HS-5 (cell line): ENCODE measurements around the gene SEPTIN2.
"Not testable (repeated sequence)": the region's sequence is repeated elsewhere in the genome, so short reads cannot be mapped to it uniquely, and the experiment has no call there.

Source experiments
- DNase-seq: peaks from one replicate; pipeline ENCODE4 v3.0.0-alpha.2; 2012; ENCODE audit warnings: low read depth

Gene SEPTIN2

DNA sequence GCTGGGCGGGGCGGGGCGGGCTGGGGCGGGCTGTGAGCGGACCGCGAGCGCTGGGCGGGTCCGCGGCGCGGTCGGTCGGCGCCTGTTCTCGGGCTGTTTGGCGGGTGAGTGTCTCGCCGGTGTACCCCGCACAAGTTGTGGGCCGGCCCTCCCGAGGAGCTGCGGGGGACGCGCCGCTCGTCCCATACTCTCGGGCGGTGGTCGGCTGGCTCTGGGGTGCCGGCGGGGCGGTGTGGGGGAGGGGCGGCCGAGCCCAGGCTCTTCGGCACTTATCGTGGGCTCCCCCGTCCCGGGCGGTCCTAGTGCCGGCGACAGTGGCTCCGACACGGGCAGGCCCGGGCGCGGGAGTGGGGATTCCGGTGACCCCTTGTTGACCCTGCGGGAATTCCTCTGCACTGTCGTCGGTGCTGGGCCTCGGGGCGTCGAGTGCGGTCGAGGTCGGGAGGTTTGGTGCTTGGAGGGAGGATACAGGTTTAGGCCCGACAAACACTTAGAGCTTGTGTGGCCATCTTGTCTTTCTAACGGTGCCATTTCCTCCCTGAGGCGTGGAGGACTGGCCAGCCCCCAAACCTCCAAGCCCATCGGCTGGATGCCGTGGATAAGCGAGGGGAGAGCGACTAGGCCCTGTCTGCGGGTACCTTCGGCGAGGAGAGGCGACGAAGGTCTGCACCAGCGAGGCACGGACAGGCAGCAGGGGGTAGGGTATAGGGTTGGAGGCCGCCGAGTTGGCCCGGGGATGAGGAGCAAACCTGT lies at the start of gene SEPTIN2:
SEPTIN2 (plus strand) TSS at position 47 of the 753 bp plus-strand sequence. CDS start 8,308 bp downstream, outside the sequence.
- DNase-seq, result peak; percentile 42

GRCh38 chr2:241267249-241268067 lies 48.3 kb upstream of the SEPTIN2 start:
- no peak for DNase-seq

DNA sequence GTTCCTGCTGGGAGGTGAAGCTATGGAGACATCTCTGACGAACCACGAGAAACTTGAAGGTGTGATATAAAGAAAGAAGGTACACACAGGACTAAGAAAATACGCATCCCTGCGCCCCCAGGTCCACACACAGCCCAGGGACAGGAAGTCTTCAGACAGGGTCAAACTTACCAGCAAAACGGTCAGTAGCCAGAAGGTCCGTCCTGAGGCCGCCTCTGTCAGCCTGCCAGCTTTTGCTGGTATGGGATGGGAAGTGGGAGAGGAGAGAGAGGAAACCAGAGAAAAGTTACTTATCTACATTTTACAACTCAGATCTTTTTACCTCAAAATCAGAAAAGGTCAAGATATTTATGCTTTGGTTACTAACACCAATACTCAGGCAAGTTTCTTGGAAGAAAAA lies 47.4 kb upstream of the SEPTIN2 start:
- DNase-seq, result no peak

- peak; percentile 30 for DNase-seq
Observed at GRCh38 chr2:241268716-241269445, 46.8 kb upstream of the SEPTIN2 start.

DNA sequence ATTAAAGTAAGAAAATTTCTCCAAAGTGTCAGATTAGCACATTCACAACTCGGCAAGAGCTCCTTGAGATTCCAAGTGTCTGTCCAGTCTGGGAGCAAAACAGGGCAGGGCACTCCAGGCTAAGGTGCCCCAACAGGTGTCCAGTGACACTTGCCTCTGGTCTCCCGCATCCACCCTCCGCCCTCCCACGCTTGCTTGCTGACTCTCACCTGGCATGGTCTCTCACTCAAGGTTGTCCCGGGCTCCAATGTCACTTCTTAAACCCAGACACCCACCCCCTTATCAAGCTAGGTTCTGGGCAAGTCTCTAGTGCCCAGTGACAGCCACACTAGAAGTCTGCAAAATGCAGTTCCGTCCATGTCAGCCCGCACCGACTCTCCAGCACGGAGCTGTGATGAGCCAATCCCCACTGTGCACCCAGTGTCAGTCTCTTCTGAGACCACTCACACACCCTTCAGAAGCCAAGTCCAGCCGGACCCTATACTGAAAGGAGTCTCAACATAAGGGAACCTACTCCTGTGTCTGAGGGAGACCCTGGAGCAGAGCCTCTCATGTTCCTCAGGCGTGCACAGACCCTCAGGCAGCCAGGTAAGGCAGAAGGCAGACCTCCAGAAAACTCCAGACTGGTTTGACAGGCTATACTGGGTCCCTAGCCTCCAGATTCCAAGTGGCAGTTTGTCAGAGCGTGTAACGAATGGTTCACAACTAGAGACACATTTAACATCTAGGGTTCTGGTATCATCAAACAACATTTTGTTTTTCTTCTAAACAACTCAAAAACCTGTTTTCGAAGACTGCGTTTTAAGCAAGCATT lies 45.8 kb upstream of the SEPTIN2 start:
- no peak for DNase-seq

DNA sequence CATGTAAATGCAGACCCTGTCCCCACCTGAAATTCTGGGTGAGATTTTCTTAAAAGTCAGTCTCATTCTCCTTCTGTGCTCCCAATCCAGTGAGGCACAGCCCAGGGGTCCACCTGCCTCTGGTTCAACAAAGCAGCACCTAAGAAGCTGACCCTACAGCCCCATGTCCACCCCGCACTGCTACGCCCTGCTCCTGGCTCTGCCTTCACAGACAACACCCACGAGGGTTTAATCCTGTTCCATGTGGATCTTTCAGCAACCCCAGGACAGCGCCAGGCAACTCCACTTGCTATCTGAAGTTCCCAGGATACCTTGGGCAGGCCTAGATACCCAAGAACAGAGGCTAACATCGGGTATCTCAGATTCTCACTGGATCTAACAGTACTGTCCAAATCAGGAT lies 45.2 kb upstream of the SEPTIN2 start:
- DNase-seq, result no peak

GRCh38 chr2:241271706-241272302 lies 43.9 kb upstream of the SEPTIN2 start:
- peak; percentile 40 for DNase-seq

GRCh38 chr2:241272303-241273209 lies 43.2 kb upstream of the SEPTIN2 start:
- DNase-seq, result peak; percentile 10

GRCh38 chr2:241273210-241274020 lies 42.3 kb upstream of the SEPTIN2 start:
- DNase-seq, result no peak

- no peak for DNase-seq
Observed at GRCh38 chr2:241274127-241274526, 41.6 kb upstream of the SEPTIN2 start.

- DNase-seq, result no peak
Observed at GRCh38 chr2:241275504-241275903, 40.2 kb upstream of the SEPTIN2 start.

DNA sequence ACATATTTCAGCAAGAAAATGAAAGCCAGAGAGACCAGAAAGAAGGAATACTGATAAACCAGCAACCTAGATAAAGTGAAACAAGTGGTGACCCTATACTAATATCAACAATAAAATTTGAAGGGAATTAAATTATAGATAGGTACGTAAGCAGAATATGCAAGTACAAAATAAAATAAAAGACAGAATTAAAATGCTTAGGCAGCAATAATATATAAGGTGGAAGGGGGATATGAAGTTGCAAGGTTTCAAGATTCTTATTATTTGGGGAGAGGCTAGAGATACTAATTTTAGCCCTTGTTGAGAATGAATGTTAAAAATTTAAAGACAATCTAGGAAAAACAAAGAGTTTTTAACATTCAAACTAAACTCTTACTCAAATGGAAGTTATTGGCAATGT lies 39.8 kb upstream of the SEPTIN2 start:
- DNase-seq, result no peak

DNA sequence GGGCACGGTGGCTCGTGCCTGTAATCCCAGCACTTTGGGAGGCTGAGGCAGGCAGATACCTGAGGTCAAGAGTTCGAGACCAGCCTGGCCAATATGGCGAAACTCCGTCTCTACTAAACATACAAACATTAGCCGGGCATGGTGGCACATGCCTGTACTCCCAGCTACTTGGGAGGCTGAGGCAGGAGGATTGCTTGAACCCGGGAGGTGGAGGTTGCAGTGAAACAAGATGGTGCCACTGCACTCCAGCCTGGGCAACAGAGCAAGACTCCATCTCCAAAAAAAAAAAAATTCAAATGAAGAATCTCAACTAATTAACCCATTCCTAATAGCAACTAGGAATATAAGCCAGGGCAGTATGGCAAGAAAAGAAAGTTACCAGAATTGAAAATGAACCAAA lies 37.4 kb upstream of the SEPTIN2 start:
- not testable (repeated sequence) for DNase-seq

DNA sequence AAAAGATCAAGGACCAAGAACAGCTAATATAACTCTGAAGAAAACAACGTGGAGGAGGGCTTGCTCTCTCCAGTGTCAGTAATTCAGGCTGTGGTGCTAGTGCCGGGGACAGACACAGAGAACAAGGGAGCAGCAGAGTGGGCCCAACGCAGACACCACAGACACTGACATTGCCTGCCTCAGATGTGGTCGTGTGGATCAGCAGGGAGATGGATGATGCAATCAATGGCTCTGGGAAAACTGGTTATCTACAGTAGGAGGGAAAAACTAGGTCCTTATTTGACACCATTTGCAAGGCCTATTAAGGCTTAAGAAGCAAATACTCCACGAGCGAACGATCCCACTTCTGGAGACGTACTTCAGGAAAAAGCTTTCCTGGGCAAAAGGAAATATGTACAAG lies 36.3 kb upstream of the SEPTIN2 start:
- DNase-seq, result no peak

- DNase-seq, result no peak
Observed at GRCh38 chr2:241279828-241280227, 35.9 kb upstream of the SEPTIN2 start.

GRCh38 chr2:241280291-241280690 lies 35.4 kb upstream of the SEPTIN2 start:
- DNase-seq, result no peak

GRCh38 chr2:241282555-241282954 lies 33.2 kb upstream of the SEPTIN2 start:
- no peak for DNase-seq

DNA sequence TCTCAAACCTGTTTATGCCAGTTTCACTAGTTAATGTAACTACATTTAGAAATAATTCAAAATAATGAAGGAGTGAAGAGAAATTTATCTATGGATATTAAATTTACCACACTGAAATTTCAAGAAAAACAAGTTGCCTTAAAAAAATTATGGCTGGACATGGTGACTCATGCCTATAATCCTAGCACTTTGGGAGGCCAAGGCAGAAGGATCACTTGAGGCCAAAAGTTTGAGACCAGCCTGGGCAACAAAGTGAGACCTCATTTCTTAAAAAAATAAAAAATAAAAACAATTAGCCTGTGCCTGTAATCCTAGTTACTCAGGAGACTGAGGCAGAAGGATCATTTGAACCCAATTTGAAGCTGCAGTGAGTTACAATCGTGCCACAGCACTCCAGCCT lies 30.1 kb upstream of the SEPTIN2 start:
- no peak for DNase-seq

GRCh38 chr2:241286348-241287090 lies 29.2 kb upstream of the SEPTIN2 start:
- DNase-seq, result no peak
